ENCODE data around the gene ZNF500.

The ZNF500 gene

GRCh38 chr16:4801051-4801961 is 34.3 kb upstream of the ZNF500 start:
- Mint-ChIP-seq H3K4me1 (ENCODE audit: low read depth) (peaks cover 16% of the 10 kb centered on the region), H3K27ac (no peak overlapping the region), H3K9me3 (no peaks in the 10 kb centered on the region), H3K4me3 (peak overlapping the region; percentile 79), H3K36me3 (ENCODE audit: low read depth) (peaks cover 15% of the 10 kb centered on the region), H3K27me3 (no peaks in the 10 kb centered on the region)

- H3K27ac Mint-ChIP-seq = no peak overlapping the region
- peaks cover 15% of the 10 kb centered on the region for H3K36me3 Mint-ChIP-seq (ENCODE audit: low read depth)
- H3K27me3 Mint-ChIP-seq = no peaks in the 10 kb centered on the region
Observed at GRCh38 chr16:4800290-4801041, 33.5 kb upstream of the ZNF500 start.

GRCh38 chr16:4799171-4799855 is 32.4 kb upstream of the ZNF500 start:
- Mint-ChIP-seq H3K36me3 (ENCODE audit: low read depth) (peaks cover 4% of the 10 kb centered on the region), H3K27ac (no peak overlapping the region), H3K27me3 (no peaks in the 10 kb centered on the region), H3K9me3 (no peaks in the 10 kb centered on the region), H3K4me1 (ENCODE audit: low read depth) (peaks cover 16% of the 10 kb centered on the region), H3K4me3 (no peak overlapping the region)

More at GRCh38 chr16:4800290-4801041, 33.5 kb upstream of the ZNF500 start:
- Mint-ChIP-seq H3K4me1 (ENCODE audit: low read depth) (peaks cover 16% of the 10 kb centered on the region), H3K4me3 (peak overlapping the region; percentile 44), H3K9me3 (no peaks in the 10 kb centered on the region)

GRCh38 chr16:4798456-4798855 is 31.5 kb upstream of the ZNF500 start:
- no peaks in the 10 kb centered on the region for H3K27me3 Mint-ChIP-seq
- H3K9me3 Mint-ChIP-seq = no peaks in the 10 kb centered on the region
- H3K36me3 Mint-ChIP-seq (ENCODE audit: low read depth) = no peaks in the 10 kb centered on the region
- no peak overlapping the region for H3K27ac Mint-ChIP-seq
- H3K4me3 Mint-ChIP-seq = no peak overlapping the region
- H3K4me1 Mint-ChIP-seq (ENCODE audit: low read depth) = peaks cover 9% of the 10 kb centered on the region

DNA sequence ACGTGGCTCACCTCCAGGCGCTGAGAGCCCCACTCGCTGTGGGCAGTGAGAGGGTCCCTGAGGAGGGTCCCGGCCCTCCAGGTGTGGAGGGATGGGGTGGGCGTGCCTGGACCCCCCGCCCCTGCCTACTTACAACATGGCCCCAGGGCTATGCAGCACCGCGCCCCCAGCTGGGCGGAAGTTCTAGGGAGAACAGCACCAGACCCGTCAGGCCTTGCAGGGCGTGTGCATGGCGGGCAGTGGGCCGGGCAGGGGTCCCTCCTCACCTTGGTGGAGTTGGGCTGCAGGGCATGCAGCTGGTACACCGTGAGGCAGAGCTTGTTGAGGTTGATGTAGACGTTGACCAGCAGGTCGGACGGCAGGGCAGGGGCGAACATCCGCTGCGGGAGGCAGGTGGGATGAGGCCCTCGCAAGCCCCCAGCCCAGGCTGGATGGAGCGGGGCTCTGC is 30.9 kb upstream of the ZNF500 start:
- no peak overlapping the region for H3K27ac Mint-ChIP-seq
- H3K27me3 Mint-ChIP-seq = no peaks in the 10 kb centered on the region
- no peaks in the 10 kb centered on the region for H3K36me3 Mint-ChIP-seq (ENCODE audit: low read depth)
- no peak overlapping the region for H3K4me3 Mint-ChIP-seq
- peaks cover 5% of the 10 kb centered on the region for H3K4me1 Mint-ChIP-seq (ENCODE audit: low read depth)
- H3K9me3 Mint-ChIP-seq = no peaks in the 10 kb centered on the region

DNA sequence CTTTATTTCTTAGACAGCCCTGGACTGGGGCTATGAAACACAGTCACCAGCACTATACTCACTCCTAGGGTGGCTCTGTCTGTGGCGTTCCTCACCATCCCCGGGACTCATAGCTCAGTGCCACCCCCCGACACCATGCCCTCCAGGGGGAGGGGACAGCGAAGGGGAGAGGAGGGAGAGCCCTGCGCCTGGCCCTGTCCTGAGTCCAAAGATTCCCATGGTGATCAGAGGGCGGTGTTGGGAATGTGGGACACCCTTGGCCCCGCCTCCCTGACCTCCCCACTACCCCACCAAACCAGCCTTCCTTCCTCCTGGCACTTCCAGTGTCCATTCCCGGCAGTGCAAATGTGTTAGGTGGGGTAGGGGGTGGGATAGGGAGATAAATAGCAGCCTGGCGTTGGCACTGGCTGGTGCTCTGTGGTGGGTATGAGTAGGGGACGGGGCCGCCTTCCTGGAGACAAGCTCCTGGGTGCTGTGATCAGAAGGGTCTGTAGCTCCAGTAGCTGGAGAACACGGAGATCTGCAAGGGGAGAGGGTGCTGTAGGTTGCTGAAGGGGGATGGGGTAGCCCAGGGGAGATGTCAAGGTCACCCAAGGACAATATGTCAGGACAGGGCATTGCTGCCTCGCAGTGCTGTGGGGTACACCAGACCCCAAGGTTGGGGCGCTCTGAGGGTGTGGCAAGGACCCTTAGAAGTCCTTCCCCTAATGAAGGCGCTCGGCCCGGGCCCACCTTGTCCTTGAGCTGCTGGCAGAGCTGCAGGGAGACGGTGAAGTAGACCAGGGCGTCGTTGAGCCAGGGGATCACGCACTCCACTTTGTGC is 30.2 kb upstream of the ZNF500 start:
- H3K27me3 Mint-ChIP-seq = no peaks in the 10 kb centered on the region
- H3K36me3 Mint-ChIP-seq (ENCODE audit: low read depth) = no peaks in the 10 kb centered on the region
- peaks cover 5% of the 10 kb centered on the region for H3K4me1 Mint-ChIP-seq (ENCODE audit: low read depth)
- H3K27ac Mint-ChIP-seq = no peak overlapping the region
- no peak overlapping the region for H3K4me3 Mint-ChIP-seq
- no peaks in the 10 kb centered on the region for H3K9me3 Mint-ChIP-seq

GRCh38 chr16:4795828-4796572 is 29.0 kb upstream of the ZNF500 start:
- H3K9me3 Mint-ChIP-seq = no peaks in the 10 kb centered on the region
- H3K4me1 Mint-ChIP-seq (ENCODE audit: low read depth) = peaks cover 5% of the 10 kb centered on the region
- no peaks in the 10 kb centered on the region for H3K27me3 Mint-ChIP-seq
- H3K4me3 Mint-ChIP-seq = no peak overlapping the region
- H3K36me3 Mint-ChIP-seq (ENCODE audit: low read depth) = no peaks in the 10 kb centered on the region
- no peak overlapping the region for H3K27ac Mint-ChIP-seq

- H3K4me1 Mint-ChIP-seq (ENCODE audit: low read depth) = no peaks in the 10 kb centered on the region
- H3K9me3 Mint-ChIP-seq = no peaks in the 10 kb centered on the region
- no peak within 1 kb of the TSS for H3K27ac Mint-ChIP-seq
- no peak within 1 kb of the TSS for H3K4me3 Mint-ChIP-seq
- H3K27me3 Mint-ChIP-seq = no peaks in the 10 kb centered on the region
- H3K36me3 Mint-ChIP-seq (ENCODE audit: low read depth) = no peaks in the 10 kb centered on the region
Observed at GRCh38 chr16:4795181-4795827, 28.3 kb upstream of the ZNF500 start, which contains the start of gene SMIM22. SMIM22 (plus strand) TSS chr16:4795369; CDS start chr16:4795735, 366 bp downstream.

GRCh38 chr16:4792951-4793513 is 26.1 kb upstream of the ZNF500 start:
- Mint-ChIP-seq H3K27me3 (no peaks in the 10 kb centered on the region), H3K36me3 (ENCODE audit: low read depth) (no peaks in the 10 kb centered on the region), H3K9me3 (no peaks in the 10 kb centered on the region), H3K4me1 (ENCODE audit: low read depth) (no peaks in the 10 kb centered on the region), H3K27ac (no peak overlapping the region), H3K4me3 (no peak overlapping the region)

GRCh38 chr16:4790871-4791270 is 23.9 kb upstream of the ZNF500 start:
- no peak overlapping the region for H3K4me3 Mint-ChIP-seq
- H3K27ac Mint-ChIP-seq = no peak overlapping the region
- H3K27me3 Mint-ChIP-seq = no peaks in the 10 kb centered on the region
- no peaks in the 10 kb centered on the region for H3K4me1 Mint-ChIP-seq (ENCODE audit: low read depth)
- H3K36me3 Mint-ChIP-seq (ENCODE audit: low read depth) = no peaks in the 10 kb centered on the region
- no peaks in the 10 kb centered on the region for H3K9me3 Mint-ChIP-seq

- no peak overlapping the region for H3K27ac Mint-ChIP-seq
- H3K27me3 Mint-ChIP-seq = no peaks in the 10 kb centered on the region
- H3K36me3 Mint-ChIP-seq (ENCODE audit: low read depth) = no peaks in the 10 kb centered on the region
- H3K4me3 Mint-ChIP-seq = no peak overlapping the region
- no peaks in the 10 kb centered on the region for H3K9me3 Mint-ChIP-seq
- H3K4me1 Mint-ChIP-seq (ENCODE audit: low read depth) = no peaks in the 10 kb centered on the region
Observed at GRCh38 chr16:4790261-4790660, 23.3 kb upstream of the ZNF500 start.

DNA sequence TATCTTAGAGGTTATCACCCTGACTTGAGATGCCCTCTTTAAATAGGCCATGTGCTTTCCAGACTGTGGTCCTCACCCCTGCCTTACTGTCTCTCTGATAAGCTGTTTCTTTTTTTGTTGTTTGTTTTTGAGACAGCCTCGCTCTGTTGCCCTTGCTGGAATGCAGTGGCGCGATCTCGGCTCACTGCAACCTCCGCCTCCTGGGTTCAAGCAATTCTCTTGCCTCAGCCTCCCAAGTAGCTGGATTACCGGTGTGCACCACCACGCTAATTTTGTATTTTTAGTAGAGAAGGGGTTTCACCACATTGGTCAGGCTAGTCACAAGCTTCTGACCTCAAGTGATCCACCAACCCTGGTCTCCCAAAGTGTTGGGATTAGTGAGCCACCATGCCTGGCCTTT is 21.9 kb upstream of the ZNF500 start:
- no peak overlapping the region for H3K27ac Mint-ChIP-seq
- H3K27me3 Mint-ChIP-seq = no peaks in the 10 kb centered on the region
- no peaks in the 10 kb centered on the region for H3K9me3 Mint-ChIP-seq
- no peaks in the 10 kb centered on the region for H3K36me3 Mint-ChIP-seq (ENCODE audit: low read depth)
- H3K4me1 Mint-ChIP-seq (ENCODE audit: low read depth) = no peaks in the 10 kb centered on the region
- H3K4me3 Mint-ChIP-seq = no peak overlapping the region

DNA sequence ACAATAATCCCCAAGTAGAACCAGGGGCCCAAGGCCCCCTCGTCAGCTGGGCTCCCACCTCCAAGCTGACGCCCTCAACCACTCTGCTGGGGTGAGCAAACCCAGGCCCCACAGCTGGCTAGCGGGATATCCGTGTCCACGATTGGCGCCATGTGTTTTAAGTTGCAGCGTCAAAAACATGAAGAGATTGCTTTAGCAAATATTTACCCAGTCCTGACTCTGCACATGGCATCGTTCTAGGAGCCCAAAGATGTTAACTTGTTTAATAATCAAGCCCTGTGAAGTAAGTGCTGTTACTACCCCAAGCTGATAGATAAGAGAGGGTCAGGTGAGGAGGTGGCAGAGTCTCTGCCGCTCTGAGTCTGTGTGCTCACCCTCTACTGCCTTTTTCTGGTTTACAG is 21.5 kb upstream of the ZNF500 start:
- H3K27ac Mint-ChIP-seq = no peak overlapping the region
- H3K36me3 Mint-ChIP-seq (ENCODE audit: low read depth) = no peaks in the 10 kb centered on the region
- no peaks in the 10 kb centered on the region for H3K9me3 Mint-ChIP-seq
- H3K4me3 Mint-ChIP-seq = no peak overlapping the region
- H3K4me1 Mint-ChIP-seq (ENCODE audit: low read depth) = no peaks in the 10 kb centered on the region
- no peaks in the 10 kb centered on the region for H3K27me3 Mint-ChIP-seq
